ENCODE data around the gene WDR43.
"Not testable (repeated sequence)": the region's sequence is repeated elsewhere in the genome, so short reads cannot be mapped to it uniquely, and the experiment has no call there.

Gene WDR43

DNA sequence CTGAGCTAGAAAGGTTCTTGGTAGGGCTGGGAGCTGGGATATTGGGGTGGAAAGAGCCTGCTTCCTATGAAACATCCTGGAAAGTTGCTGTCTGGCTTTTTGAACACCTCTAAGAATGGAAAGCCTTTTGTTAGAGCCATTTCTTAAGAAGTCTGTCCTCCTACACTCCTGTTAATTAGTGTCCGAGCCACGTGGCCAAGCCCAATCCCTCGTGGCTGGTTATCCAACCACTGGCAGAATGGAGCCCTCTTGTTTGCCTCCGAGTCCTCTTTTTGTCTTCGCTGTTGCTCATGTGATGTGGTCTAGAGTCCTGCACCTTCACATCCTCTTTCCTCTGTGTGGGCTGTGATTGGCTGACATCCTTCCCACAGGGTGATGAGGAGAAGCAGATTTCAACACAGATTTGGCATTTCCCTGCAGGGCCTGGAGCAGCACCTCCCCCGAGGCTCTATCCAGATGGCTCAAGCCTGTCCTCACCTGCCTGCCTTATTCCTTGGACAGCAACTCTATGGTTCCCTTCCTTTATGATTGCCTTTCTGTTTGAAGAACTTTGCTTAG lies 78.4 kb downstream of the WDR43 start:
- DNase-seq: no peak

DNA sequence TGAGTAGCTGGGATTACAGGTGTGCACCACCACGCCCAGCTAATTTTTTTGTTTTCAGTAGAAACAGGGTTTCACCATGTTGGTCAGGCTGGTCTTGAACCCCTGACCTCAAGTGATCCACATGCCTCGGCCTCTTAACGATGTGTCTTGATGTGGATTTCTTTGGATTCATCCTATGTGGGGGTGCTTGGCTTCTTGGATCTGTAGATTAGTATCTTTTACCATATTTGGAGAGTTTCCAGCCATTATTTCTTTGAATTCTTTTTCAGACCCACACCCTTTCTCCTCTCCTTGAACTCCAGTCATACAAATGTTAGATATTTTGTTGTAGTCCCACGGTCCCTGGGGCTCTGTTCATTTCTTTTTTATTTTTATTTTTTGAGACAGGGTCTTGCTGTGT lies 79.8 kb downstream of the WDR43 start:
- DNase-seq: no peak

DNA sequence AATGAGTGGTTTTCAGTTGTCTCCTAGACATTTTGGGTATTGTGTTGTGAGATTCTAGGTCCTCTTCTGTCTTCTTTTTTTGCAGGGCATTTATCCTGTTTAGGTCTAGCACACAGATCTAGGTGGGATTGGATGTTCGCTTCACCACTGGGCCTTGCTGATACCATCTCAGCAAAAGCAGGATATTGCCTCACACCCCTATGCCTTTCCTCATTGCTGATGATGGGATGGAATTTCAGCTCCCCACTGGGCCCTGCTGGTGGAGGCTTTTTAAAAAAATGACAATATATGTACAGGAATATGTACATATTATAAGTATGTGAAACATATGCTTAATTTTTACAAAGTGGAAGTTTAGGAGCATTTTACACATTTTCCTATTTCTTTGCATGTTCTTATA lies 81.2 kb downstream of the WDR43 start:
- no peak for DNase-seq

DNA sequence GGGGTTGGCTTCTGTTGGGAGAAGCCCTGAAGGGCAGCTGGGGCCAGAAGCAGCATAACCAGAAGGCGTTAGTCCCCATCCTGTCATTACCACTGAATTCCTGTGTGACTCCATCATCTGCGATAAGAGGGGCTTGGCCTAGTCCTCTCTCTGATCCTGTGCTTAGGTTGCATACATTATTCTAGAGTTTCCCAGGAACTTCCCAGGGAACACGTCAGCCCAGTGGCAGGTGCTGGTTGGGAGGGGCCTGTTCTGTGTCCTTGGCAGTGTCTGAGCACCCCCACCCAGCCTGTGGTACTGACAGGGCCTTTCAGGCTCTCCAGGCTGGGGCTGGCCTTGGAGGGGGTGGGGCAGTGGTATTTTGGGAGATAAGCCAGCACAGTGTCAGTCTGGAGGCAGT lies 82.1 kb downstream of the WDR43 start:
- DNase-seq: no peak

- DNase-seq: no peak
These were observed 82.9 kb downstream of the WDR43 start for GRCh38 chr2:28977176-28977875.

DNA sequence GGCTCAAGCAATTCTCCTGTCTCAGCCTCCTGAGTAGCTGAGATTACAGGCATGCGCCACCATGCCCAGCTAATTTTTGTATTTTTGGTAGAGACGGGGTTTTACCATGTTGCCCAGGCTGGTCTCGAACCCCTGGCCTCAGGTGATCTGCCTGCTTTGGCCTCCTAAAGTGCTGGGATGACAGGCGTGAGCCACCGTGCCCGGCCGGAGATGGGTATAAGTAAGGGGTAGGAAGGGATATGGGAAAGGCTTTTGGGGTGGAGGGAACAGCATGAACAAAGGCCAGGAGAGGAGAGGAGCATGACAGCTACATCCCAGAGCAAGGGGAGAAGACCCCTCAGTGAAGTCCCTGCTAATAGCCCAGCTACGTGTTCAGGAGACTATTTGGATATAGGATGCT lies 83.5 kb downstream of the WDR43 start:
- not testable (repeated sequence) for DNase-seq

DNA sequence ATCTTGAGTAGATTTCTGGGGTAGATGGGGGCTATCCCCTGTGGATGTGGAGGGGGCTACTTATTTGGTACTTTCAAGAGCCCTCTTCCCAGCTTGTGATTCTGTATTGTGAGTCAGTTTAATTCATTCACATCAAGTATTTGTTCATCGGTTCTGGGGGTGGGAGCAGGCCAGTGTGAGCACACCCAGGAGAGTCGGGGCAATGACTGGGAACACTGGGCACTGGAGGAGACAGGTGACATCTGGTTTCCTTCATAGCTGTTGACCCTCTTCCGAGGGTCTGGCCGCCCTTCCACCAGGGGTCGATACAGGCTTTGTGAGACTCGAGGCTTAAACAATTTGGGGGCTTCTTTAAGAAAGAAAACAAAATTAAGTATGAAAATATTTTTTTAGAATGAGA lies 84.1 kb downstream of the WDR43 start:
- DNase-seq: no peak

GRCh38 chr2:28979041-28979440 lies 84.6 kb downstream of the WDR43 start:
- DNase-seq: no peak

- DNase-seq: no peak
These were observed 85.3 kb downstream of the WDR43 start for GRCh38 chr2:28979576-28980366.

DNA sequence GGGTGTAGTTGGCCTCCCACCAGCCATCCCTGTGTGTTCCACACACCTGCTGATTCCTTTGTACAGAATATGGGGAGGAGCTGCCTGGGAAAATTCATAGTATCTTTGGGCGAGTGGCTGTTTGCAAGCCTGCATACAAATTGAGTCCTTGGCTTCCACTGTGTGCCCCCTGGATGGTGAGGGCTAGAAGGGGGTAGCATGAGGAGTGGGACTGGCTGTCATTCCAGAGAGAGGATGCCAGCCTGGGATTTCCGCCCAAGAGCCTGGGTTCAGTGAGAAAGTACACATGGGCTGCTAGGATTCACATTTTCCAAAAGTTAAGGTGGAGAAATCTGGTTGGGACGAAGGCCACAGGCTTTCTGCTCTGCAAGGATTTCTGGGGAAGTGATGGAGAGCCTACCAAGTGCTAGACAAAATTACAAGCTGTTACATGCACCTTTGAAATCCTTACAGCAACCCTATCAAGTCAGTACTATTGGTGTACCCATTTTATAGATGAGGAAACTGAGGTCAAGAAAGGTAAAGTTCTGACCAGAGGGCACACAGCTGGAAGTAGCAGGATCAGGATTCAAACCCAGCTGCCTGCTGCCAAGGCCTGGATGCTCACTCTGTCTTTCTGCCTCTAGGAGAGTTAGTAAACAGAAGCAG lies 86.0 kb downstream of the WDR43 start:
- DNase-seq: no peak

GRCh38 chr2:28981016-28981441 lies 86.6 kb downstream of the WDR43 start, which contains the start of gene TOGARAM2:
TSS of gene TOGARAM2 (plus strand) at chr2:28981298. CDS start at chr2:28994835, 13,537 bp downstream.
- DNase-seq: no peak

GRCh38 chr2:28981620-28982376 lies 87.3 kb downstream of the WDR43 start:
- no peak for DNase-seq

- no peak for DNase-seq
These were observed 88.0 kb downstream of the WDR43 start for GRCh38 chr2:28982381-28982950.

- DNase-seq: no peak
These were observed 92.0 kb downstream of the WDR43 start for GRCh38 chr2:28986429-28986828.

GRCh38 chr2:28989973-28990372 lies 95.5 kb downstream of the WDR43 start:
- no peak for DNase-seq

- no peak for DNase-seq
These were observed 96.0 kb downstream of the WDR43 start for GRCh38 chr2:28990445-28990844.

GRCh38 chr2:28991021-28991420 lies 96.6 kb downstream of the WDR43 start:
- no peak for DNase-seq

GRCh38 chr2:28991460-28991859 lies 97.0 kb downstream of the WDR43 start:
- DNase-seq: no peak

DNA sequence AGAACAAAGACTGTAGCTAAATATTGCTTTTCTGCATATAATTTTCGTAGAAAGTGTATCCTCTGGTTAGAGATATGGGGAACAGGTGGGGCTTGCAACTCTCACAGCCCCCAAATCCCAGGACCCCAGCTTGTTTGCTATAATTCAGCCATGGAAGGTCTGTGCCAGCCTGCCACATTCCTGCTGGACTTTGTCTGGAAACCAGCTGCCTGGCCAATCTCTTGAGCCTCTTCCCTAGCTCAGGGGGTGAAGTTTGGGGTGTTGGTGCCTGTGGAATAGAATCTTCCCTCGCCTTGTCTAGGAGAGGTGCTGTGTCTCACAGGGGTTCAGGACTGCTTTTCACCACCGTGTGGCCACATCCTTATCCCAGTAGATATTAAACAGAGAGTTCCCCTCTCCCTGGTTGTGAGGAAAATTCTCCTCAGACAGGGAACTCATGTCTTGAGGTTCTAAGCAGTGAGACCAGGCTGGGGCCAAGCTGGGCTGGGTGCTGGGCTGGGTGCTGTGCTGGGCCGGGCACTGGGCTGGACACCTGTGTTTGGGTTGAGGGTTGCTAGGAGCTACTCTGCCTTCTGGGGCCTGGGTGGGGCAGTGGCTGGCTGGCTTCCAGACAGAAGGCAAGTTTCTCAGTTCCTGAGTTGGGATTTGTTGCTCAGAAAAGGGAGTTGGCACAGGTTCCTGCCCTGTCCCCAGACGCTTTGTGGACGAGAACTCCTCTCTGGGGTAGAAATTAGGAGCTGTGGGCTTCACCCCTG lies 98.9 kb downstream of the WDR43 start:
- DNase-seq: peak; percentile 92

DNA sequence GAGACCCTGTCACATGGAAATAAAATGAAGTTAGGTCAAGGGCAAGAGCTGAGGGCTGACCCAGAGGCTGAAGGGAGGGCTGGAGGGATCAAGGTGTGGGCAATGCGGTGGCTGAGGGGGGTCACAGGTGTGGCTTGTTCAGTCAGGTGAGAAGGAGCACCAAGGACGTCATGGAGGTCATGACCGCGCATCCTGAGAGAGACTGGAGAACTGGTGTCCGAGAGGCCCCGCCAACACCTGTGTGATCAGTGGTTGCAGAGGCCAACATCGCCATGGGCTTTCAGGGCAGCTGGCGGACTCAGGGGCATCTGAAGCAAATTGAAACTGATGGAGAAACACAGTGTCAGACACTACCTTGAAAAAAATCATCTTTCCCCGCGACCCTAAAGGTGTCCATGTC lies 99.6 kb downstream of the WDR43 start:
- peak; percentile 61 for DNase-seq

GRCh38 chr2:28994679-28995078 lies 100.2 kb downstream of the WDR43 start:
- DNase-seq: no peak
